OCI-LY7 (cell line): ENCODE results near the gene SVOPL. TPM values are rescaled to one million over a fixed set of nuclear protein-coding genes. Genes with fewer than 3 reads are reported as not detected.

Experiments used
- BruUV-seq: library from RNA; stranded (reverse); fragments of 400-500 nt; replicated peaks from 2 replicates; lab custom pipeline; 2021; lab: Mats Ljungman, UMichigan
- CTCF ChIA-PET: fragments of 300-600 bp; sonication (Branson Sonifier 250); formaldehyde crosslinking; loops from one replicate; lab custom pipeline; 2022; ENCODE audit warnings: antibody characterized with exemption; ENCODE audit not compliant: unreplicated experiment; lab: Charles Lee
- POLR2A ChIA-PET: fragments of 300-600 bp; sonication (Branson Sonifier 250); formaldehyde crosslinking; loops from one replicate; lab custom pipeline; 2022; ENCODE audit warnings: antibody characterized with exemption; lab: Charles Lee
- DNase-seq: peaks from one replicate; pipeline ENCODE4 v3.0.0-alpha.2; 2015; ENCODE audit warnings: low spot score
- H2AFZ ChIP-seq: fragments of 200-600 bp; sonication (generic), shearing (Covaris generic); 2 replicates; pipeline ENCODE4 v1.6.1; 2014; ENCODE audit warnings: mild to moderate bottlenecking, antibody characterized with exemption, low read length, moderate library complexity
- H3K27ac ChIP-seq: fragments of 200-600 bp; sonication (generic); 2 replicates; pipeline ENCODE4 v1.5.1; 2014; ENCODE audit warnings: mixed run types, low read depth, mild to moderate bottlenecking, moderate library complexity, low read length, inconsistent platforms; ENCODE audit not compliant: poor library complexity, severe bottlenecking
- H3K36me3 ChIP-seq: fragments of 200-600 bp; sonication (generic); 2 replicates; pipeline ENCODE4 v1.6.1; 2014; ENCODE audit warnings: mild to moderate bottlenecking, antibody characterized with exemption, low read length, moderate library complexity, mixed read lengths; ENCODE audit not compliant: insufficient read depth
- H3K4me1 ChIP-seq: fragments of 200-600 bp; sonication (generic); 2 replicates; pipeline ENCODE4 v1.5.1; 2014; ENCODE audit warnings: mild to moderate bottlenecking, low read length; ENCODE audit not compliant: insufficient read depth, poor library complexity, severe bottlenecking
- H3K4me2 ChIP-seq: fragments of 200-600 bp; sonication (generic); 2 replicates; pipeline ENCODE4 v1.6.1; 2014; ENCODE audit warnings: mild to moderate bottlenecking, low read length
- H3K4me3 ChIP-seq: fragments of 200-600 bp; sonication (generic); 2 replicates; pipeline ENCODE4 v1.5.1; 2014; ENCODE audit warnings: mild to moderate bottlenecking, low read depth, low read length; ENCODE audit not compliant: poor library complexity, severe bottlenecking
- H3K79me2 ChIP-seq: fragments of 200-600 bp; sonication (generic); 2 replicates; pipeline ENCODE4 v1.6.1; 2016; ENCODE audit warnings: low read depth, mild to moderate bottlenecking, low read length, moderate library complexity, mixed read lengths; ENCODE audit not compliant: insufficient read depth
- H3K9me2 ChIP-seq: fragments of 200-600 bp; sonication (generic); 2 replicates; pipeline ENCODE4 v1.6.1; 2016; ENCODE audit warnings: mild to moderate bottlenecking, low read length, mixed read lengths; ENCODE audit not compliant: insufficient read depth
- H3K9me3 ChIP-seq: fragments of 200-600 bp; sonication (generic); 2 replicates; pipeline ENCODE4 v1.6.1; 2014; ENCODE audit warnings: mild to moderate bottlenecking, mixed run types, low read length, mixed read lengths
- H4K20me1 ChIP-seq: fragments of 200-600 bp; sonication (generic); 2 replicates; pipeline ENCODE4 v1.6.1; 2014; ENCODE audit warnings: mild to moderate bottlenecking, antibody characterized with exemption, low read length, moderate library complexity, mixed read lengths; ENCODE audit not compliant: insufficient read depth
- CTCF ChIP-seq: fragments of 200-600 bp; sonication (generic); conservative IDR thresholded peaks from 2 replicates; pipeline ENCODE4 v1.5.1; 2014; ENCODE audit warnings: mild to moderate bottlenecking, antibody characterized with exemption, low read length, moderate library complexity, mixed read lengths
- EZH2phosphoT487 ChIP-seq: fragments of 200-600 bp; sonication (generic); IDR thresholded peaks from 2 replicates; pipeline ENCODE4 v1.6.1; 2018; ENCODE audit warnings: low read depth, borderline replicate concordance, mild to moderate bottlenecking, mixed run types, antibody characterized with exemption, low read length, moderate library complexity, mixed read lengths
- intact Hi-C: fragments of 100-400 bp; cut with micrococcal nuclease; formaldehyde crosslinking; loops from one replicate; pipeline ENCODE4 v1.10.0; 2022; ENCODE audit not compliant: unreplicated experiment
- total RNA-seq, 2 experiments: library from RNA; depleted of rRNA in 1 of 2; stranded (reverse); fragments of >200 nt in 1 of 2; shearing (Covaris generic) in 1 of 2; gene quantifications; 2 replicates each; pipeline ENCODE4 v1.2.3, GENCODE V29; 2014 to 2022

SVOPL gene
- total RNA-seq, 2 experiments from 2014 or later = not detected

- H2AFZ ChIP-seq = no peak overlapping the region
- BruUV-seq = no TSS peak
- no peak overlapping the region for H3K4me3 ChIP-seq
- TF ChIP-seq CTCF (no peak), EZH2phosphoT487 (no peak)
- ChIA-PET POLR2A (no interaction called here), CTCF (no interaction called here)
- H3K9me2 ChIP-seq = no peaks in the 10 kb centered on the region
- no peak overlapping the region for H3K27ac ChIP-seq
- H3K4me2 ChIP-seq = no peak overlapping the region
- no peaks in the 10 kb centered on the region for H3K79me2 ChIP-seq
- intact Hi-C loops = no loop called here
- DNase-seq = no peak
- no peaks in the 10 kb centered on the region for H3K36me3 ChIP-seq
- H4K20me1 ChIP-seq = no peaks in the 10 kb centered on the region
- H3K9me3 ChIP-seq = no peaks in the 10 kb centered on the region
- no peaks in the 10 kb centered on the region for H3K4me1 ChIP-seq
These were observed 33.5 kb downstream of the SVOPL start for GRCh38 chr7:138667535-138668228.

- Histone ChIP-seq H4K20me1 (no peaks in the 10 kb centered on the region), H2AFZ (no peak overlapping the region), H3K4me1 (no peaks in the 10 kb centered on the region), H3K9me3 (no peaks in the 10 kb centered on the region), H3K36me3 (no peaks in the 10 kb centered on the region), H3K4me3 (no peak overlapping the region), H3K27ac (no peak overlapping the region), H3K4me2 (no peak overlapping the region), H3K9me2 (no peaks in the 10 kb centered on the region), H3K79me2 (no peaks in the 10 kb centered on the region)
- intact Hi-C loops = no loop called here
- DNase-seq = no peak
- BruUV-seq = no TSS peak
- ChIA-PET CTCF (no interaction called here), POLR2A (no interaction called here)
- TF ChIP-seq EZH2phosphoT487 = no peak
- no peak for TF ChIP-seq CTCF
These were observed 34.8 kb downstream of the SVOPL start for GRCh38 chr7:138666385-138666784.

GRCh38 chr7:138665669-138666140 is 35.5 kb downstream of the SVOPL start:
- H3K9me3 ChIP-seq = no peaks in the 10 kb centered on the region
- no peaks in the 10 kb centered on the region for H3K79me2 ChIP-seq
- no peak overlapping the region for H3K4me2 ChIP-seq
- no TSS peak for BruUV-seq
- H2AFZ ChIP-seq = no peak overlapping the region
- intact Hi-C loops = no loop called here
- H3K36me3 ChIP-seq = no peaks in the 10 kb centered on the region
- ChIA-PET POLR2A (interaction anchor here (0.5 to 0.6 kb wide), 2 partner anchors 231 to 422 kb away, joined by 5 read pairs; no protein-coding TSS in a partner anchor), CTCF (no interaction called here)
- H3K4me1 ChIP-seq = no peaks in the 10 kb centered on the region
- no peak for TF ChIP-seq EZH2phosphoT487
- TF ChIP-seq CTCF = no peak
- no peaks in the 10 kb centered on the region for H3K9me2 ChIP-seq
- no peak overlapping the region for H3K27ac ChIP-seq
- H3K4me3 ChIP-seq = no peak overlapping the region
- no peak for DNase-seq
- H4K20me1 ChIP-seq = no peaks in the 10 kb centered on the region
